ENCODE measurements around the gene RPS6KA2.
A peak's percentile ranks its signal among the peaks of the same experiment; 100 is the strongest.

Gene RPS6KA2

DNA sequence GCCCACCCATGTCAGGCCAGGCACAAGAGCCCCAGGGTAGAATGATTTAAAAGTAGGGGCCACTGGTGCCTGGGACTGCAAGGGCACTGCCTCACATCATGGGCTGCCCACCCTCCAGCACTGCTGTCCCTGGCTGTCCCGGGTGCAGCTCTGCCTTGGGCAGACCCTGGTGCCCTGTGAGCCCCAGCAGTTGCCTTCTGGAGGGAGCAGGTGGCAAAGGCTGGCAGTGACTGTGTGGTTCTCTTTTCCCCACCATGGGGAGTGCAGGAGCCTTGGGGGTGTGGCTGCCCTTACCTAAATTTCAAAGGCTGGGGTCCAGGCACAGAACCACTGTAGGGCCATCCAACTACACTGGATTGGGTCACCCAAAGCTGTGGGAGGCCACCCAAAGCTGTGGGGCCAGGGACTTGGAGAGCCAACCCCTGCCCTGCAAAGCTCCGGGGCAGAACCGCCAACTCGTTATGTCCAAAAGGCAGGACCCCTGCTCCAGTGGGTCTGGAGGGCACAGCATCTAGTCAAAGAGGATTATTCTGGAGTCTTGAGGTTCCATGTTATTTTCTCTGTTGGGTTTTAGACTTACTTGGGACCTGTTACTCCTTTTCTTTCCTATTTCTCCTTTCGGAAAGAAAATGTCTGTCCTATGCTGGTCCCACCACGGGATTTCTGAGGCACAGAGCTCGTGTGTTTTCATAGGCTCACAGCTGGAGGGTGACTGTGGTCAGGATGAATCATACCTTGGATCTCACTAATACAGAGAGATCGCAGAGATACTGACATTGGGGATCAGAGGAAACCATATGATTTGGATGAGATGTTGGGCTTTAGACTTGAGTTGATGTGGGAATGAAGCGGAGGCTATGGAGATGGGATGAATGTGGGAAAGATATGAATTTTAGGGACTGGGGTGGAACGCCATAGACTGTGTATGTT is 105.9 kb downstream of the RPS6KA2 start:
- no peak for DNase-seq

DNA sequence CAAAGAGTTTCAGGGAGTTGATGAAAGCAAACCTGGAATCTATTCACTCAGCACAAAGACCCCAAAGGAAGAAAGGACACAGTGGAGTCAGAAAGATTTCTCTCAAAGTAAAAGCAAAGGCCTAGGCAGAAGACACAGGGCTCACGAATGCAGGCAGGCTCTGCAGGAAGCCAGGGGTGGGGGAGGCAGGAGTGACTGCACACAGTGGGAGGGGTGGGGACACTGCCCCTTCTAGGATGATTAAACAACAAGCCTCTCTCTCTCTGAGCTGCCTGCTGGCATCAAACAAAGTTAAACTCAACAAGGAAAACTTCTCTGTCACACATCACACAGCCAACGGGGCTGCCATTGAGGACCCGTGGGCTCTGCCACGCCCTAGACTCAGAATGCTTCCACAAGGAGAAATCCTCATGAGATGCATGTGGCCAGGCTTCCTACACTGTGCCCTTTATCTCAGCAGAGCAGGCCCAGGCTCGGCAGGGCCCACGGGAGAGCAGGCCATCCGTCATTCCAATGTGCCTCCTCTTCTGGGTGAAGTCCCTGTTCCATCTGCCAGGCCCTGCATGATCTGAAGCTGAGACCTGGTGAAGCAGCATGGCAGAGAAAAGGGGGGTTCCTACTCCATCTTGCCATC is 110.7 kb downstream of the RPS6KA2 start:
- no peak for DNase-seq

DNA sequence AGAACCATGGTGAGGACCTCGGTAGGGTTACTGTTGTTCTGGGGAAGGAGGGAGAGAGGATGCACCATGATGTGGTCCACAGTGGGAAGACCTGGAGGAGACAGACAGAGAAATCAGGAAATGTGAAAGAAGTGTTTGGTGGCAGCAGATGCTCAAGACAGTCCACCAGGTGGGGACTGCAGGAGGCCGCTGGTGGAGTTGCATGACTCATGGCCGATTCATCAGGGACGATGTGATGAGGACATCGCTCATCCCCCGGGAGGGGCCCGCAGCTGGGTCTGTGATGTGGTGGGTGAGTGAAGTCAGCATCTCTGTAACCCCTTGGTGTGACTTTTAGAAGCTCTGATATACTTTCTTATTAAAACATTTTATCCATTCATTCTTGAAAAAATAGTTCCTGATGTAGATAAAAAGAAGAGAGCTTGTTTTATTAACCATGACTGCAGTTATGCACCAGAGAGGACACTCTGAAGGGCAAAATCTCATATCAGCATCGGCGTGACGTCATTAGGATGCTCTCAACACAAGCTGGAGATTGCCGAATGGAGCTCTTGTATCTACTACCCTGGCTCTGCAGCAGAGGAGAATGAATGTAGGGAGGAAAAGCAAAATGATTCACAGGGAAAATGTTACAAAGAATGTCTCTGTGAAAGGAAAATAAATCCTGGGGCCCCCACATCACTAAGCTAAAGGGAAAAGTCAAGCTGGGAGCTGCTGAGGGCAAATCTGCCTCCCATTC is 111.8 kb downstream of the RPS6KA2 start:
- DNase-seq = no peak

DNA sequence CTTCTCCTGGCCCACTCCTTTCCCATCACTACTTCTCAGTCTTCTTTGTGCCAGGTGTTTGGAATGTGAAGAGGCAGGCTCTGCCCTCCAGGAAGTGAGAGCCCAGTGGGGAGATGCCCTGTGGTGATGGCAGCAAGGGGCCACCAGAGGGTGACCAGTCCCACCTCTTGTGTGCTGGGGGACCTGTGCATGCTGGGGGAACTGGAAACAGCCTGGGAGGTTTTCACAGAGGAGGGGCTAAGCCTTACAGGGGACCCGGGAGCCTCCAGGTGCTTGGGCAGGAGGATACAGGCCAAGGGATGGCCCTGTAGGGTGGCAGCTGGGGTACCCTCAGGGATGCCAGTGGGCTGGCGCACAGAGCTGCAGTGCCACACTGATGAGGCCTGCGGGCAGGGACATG is 112.9 kb downstream of the RPS6KA2 start:
- DNase-seq = no peak

DNA sequence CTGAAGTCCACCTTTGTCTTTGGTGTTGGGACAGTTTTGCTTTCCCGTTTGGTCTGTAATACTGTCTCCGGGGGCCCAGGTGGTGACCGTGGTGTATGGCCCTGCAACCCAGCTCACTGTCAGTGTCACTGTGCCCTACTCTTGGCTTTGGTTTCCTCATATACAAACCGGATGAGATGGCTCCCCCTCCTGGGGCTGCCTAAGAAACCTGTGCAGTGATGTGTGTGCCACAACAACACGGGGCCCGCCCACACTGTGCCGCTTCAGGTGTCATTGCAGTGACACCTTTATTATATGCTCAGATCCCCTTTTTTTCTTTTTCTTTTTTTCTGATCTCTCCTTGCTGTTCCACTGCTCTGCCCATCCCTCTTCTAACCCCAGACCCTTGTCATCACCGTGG is 114.5 kb downstream of the RPS6KA2 start:
- DNase-seq = peak; percentile 57 to 62

DNA sequence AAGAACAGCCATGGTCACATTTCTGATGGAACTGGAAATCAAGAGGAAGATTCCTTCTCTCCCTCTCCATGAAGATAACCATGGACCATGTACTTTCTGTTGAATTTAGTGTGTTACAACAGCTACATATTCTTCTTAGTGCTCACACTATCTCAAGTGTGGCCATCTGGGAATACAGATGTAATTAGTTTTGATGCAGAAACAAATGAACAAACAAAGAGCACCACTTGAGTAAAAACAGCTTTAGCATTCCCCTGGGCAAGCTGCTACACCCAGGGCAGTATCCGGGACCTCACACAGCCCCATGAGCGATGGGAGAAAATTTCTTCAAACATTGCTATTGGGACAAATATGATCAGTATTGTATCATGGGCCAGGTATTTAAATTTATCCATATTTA is 115.7 kb downstream of the RPS6KA2 start:
- DNase-seq = no peak

DNA sequence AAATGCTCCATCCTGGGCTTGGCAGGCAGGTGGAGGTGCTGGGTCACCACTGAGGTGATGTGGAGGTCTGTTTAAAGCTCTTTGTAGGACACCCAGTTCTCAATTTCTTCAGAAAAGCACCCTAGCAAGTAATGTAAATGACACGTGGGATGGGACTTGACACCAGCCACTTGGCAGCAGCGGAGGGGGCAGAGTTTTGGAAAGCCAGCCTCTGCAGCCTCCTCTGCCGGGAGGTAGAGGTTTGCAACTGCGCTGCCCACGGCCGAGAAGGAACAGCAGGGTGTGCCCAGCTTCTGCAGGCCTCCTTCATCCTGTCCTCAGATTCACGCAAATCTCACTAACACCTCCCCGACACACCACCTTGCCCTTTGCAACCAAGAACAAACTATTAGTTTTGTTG is 117.9 kb downstream of the RPS6KA2 start:
- DNase-seq = no peak

DNA sequence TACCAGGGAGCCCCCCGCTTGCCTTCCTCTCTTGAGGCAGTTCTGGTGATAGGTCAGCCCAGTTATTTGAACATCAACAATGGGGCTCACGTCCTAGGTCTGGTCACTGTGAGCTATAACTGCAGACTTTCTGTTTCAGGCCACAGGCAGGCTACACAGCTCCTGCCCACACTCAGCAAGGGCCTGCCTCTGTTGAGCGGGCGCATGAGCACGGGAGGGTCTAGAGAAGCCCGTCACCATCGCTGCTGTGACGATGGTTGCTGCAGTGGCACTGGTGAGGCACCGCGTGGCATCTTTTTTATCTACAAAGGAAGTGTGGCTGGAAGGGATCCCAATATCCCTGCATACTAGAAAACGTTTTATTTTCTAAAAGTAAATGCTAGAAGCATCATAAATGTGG is 118.3 kb downstream of the RPS6KA2 start:
- no peak for DNase-seq

DNA sequence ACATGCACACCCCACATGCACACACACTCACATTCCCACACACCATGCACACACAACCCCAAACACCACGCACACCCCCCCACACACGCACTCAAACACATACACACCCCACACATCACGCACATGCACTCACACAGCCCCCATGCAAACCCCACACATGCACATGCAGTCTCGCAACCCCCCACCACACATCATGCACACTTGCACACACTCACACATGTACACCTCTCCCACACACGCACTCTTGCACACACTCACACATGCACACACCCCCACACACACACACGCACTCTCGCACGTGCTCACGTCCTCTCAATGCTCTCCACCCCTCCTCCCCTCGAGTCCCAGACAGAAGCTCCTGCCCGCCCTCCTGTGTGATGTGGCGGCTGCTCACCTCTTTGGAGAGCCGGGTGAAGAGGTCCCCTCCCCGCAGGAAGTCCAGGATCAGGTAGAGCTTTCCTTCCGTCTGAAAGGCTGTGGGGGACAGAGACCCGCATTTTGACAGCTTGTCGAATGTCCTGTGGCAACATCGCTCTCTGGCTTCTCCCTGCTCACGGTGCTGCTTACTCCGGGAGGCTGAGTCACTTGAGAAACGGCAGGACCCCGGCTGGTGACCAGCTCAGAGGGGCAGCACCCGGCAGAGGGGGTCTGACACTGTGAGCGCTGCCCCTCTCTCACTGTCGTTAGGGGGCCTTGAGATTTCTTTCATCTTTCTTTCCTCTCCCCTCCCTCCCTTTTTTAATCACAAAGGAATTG is 119.1 kb downstream of the RPS6KA2 start:
- no peak for DNase-seq

DNA sequence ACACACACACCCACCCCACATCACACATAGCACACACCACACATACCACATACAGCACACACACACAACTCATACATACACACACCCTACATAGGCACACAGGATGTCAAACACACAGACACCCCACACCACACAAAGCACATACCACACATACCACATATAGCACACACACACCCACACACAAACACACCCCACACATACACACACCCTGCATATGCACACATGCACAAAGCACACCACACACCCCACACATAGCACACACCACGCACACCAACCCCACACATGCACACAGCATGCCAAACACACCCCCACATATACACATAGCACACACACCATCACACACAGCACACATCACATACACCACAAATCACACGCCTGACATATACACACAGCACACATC is 119.7 kb downstream of the RPS6KA2 start:
- DNase-seq = no peak

DNA sequence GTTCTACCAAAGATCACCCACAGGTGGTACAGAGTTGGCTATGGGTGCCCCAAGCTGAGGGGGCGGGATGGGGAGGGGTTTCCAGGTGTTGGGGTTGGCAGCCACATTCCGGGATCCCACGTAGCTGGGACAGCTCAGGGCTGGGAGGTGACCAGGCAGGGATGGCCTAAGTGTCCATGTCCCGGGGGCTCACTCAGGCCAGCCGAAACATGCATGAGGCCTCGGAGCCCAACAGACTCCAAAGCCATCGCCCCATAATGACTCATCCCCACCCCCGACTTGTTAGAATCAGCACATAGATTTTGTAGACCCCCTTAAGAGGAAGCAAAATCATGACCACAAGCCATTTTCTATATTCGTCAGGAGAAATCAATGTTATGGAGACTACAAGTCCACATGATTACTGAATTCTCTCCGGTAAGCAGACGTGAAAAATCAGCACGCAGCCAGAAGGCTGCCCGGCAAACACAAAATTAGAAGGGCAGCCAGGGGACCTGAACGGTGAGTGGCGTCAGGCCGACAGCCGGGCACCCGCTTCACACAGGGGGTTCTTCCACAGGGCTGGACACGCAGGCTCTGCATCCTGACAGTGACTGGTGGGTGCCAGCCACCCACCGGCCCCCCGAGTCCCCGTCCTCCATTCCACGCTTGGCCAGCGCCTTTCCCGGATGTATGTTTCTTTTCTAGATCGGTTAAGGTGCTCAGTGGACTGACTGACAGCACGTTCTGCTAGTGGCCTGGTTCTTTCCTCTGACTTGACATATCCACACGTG is 121.7 kb downstream of the RPS6KA2 start:
- DNase-seq = no peak

DNA sequence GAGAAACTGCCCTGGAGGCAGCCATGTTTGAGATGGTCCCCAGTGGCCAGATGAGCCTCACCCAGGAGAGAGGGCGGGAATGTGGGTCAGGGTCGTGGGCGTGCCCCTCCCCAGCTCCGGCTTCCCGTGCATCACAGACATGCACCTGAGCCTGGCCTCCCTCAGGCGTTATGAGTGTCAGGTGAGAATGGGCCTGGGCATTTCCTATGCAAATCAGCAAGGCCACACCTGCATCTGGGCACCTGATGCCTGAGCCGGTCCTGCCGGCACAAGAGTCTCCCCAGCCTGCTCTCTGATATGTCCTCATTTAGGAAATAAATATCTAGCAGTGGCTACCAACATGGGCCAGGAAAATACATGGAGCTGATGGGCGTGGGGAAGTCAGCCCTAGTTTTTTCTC is 123.0 kb downstream of the RPS6KA2 start:
- DNase-seq = no peak

DNA sequence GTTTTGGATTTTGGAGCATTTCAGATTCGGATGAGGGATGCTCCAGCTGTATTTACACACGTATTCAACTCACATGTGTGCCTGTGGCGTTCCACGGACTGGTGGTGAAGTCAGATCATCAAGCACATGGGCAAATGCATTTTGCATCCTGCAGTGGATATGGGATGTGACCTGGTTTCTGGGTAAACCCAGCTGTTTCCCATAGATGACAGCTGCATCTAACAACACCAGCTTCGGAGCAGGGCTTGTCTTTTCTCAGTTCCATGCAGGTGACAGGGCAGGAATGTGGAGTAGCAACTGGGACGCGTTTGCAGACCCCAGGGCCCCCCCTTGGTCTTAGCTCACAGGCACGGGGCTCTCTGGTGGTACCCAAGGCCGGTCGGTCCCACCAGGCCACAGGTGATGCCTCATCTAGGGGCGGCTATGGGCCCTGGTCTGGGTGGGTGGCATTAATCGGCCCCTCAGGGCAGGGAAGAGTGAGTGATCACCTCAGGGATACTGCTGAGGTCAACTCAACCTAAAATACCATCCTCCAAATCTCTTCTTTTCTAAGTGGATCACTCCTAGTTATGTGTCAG is 123.8 kb downstream of the RPS6KA2 start:
- no peak for DNase-seq

DNA sequence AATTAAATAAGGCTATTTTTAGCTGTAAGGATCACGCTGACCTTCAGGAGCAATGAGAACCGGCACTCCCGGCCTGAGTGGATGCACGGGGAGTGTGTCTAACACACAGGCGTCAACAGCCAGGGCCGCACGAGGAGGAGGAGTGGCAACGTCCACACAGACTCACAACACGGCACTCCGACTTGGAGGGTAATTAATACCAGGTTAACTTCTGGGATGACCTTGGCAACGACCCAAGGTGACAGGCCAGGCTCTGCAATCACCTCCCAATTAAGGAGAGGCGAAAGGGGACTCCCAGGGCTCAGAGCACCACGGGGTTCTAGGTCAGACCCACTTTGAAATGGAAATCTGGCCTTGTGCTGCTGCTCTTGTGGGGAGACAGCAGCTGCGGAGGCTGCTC is 124.6 kb downstream of the RPS6KA2 start:
- DNase-seq = no peak

DNA sequence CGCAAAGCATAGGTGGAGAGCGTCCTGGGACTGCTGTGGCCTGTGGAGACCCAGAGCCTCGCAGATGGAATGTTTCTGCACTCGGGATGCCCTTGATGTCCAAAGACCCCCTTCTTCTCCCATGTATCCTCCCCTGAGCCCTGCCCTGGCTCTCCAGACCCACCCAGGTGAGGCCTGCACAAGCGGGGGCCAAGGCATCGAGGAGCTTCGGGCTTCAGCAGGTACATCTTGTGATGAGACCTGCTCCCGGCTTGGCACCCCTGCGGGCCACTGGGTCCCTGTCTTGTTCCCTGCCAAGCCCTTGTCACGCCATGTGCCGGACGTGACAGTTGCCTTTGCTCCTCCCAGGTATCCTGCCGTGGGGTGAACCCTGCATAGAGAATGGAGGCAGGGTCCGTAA is 125.8 kb downstream of the RPS6KA2 start:
- no peak for DNase-seq

DNA sequence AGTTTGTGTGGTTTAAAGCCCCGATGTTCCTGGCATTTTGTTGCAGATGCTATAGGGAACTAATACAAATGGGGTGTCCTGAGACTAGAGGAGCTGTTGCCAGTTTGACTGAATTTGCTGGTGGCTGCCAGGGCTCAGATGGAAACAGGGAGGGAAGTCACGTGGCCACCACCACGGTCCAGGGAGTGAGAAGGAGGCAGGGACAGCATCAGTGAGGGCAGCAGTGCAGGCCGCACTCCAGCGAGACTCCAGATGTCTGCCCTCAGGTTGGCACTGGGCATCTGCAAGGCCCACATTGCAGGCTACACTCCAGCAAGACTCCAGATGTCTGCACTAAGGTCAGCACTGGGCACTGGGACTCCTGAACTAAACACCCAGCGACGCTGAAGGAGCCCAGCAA is 126.8 kb downstream of the RPS6KA2 start:
- no peak for DNase-seq

DNA sequence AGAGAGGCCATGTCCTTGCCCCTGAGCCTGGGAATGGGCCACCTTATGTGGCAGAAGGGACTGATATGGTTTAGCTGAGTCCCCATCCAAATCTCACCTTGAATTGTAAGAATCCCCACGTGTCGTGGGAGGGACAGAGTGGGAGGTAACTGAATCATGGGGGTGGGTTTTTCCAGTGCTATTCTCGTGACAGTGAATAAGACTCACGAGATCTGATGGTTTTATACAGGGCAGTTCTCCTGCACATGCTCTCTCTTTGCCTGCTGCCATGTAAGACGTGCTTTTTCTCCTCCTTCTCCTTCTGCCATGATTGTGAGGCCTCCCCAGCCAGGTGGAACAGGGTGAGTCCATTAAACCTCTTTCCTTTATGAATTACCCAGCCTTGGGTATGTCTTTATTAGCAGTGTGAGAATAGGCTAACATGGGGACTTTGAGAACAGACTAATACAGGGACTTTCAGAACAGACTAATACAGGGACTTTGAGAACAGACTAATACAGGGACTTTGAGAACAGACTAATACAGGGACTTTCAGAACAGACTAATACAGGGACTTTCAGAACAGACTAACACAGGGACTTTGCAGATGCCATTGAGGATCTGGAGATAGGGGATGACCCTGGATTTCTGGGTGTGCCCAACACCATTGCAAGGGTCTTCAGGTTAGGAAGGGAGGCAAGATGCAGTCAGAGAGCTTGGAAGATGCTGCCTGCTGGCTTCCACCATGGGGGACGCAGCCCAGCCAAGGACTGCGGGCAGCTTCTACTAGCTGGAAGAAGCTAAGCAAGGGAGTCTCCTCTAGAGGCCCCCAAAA is 127.5 kb downstream of the RPS6KA2 start:
- no peak for DNase-seq

DNA sequence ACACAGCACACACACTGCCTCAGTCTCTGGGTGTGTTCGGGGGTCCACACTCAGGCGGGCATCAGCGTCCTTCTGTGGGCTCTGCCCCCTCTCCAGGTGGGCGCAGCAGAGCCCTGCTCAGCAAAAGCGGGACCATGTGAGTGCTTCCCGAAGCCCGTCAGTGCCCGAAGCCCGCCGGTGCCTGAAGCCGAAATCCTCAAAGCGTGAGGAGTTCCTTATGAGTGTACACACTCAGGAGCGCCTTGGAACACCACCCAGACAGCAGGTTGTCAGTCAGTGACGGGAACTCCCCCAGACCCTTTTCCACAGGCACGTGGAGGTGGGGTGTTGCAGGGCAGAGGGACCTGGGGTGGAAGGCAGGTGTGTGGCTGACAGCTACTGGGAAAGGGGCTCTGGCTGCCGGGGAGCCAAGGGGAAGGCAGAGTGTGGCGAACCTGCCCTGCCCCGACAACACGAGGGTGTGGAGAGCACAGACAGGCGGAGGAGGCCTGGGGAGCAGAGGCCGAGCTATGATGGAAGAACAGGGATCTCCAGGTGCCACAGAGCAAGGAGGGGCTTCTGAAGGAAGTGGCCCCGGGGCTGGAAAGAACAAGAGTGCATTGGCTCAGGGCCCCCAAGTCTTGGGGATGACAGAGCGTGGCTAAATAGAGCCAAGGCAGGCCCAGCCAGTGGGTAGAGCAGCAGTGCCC is 128.2 kb downstream of the RPS6KA2 start:
- no peak for DNase-seq

DNA sequence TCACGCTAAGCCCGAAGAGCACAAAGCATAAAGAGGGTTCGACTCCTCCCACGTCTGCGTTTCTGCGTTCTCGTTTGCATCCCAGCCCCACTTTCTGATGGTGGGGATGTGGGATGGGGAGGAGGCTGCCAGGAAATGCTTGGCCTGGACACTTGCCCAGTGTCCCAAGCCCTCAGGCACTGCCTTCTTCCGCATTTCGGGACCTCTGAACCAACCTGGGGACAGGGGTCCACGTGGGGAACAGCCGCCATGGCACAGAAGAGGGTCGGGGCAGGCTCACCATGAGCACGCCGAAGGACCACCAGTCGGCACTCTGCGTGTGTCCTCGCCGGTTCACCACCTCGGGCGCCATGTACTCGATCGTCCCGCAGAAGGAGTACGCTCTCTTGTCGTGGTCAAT is 128.8 kb downstream of the RPS6KA2 start:
- DNase-seq = no peak
